Activated T-helper 2 cell treated with anti-CD3 and anti-CD28 coated beads, Interferon-gamma antibody, Interleukin-2, Interleukin-4, amounts not matched to agents 10 μg/mL and 5 μg/mL and 100 μg/mL, durations not matched to agents 14 hours and 24 hours and 36 hours (primary cell): ENCODE results near the gene KCNK4. TPM values are rescaled to one million over a fixed set of nuclear protein-coding genes. Genes with fewer than 3 reads are reported as not detected.

Source experiments
- DNase-seq: peaks from one replicate; pipeline ENCODE4 v3.0.0; 2021; ENCODE audit warnings: low spot score
- H3K27ac Mint-ChIP-seq: one replicate; pipeline ENCODE4 v1.8.0; 2021; ENCODE audit warnings: mixed read lengths
- H3K27me3 Mint-ChIP-seq: one replicate; pipeline ENCODE4 v1.8.0; 2021; ENCODE audit warnings: low read depth, mixed read lengths
- H3K36me3 Mint-ChIP-seq: one replicate; pipeline ENCODE4 v1.8.0; 2021; ENCODE audit warnings: low read depth, mixed read lengths
- H3K4me1 Mint-ChIP-seq: one replicate; pipeline ENCODE4 v1.8.0; 2021; ENCODE audit warnings: low read depth, mixed read lengths
- H3K4me3 Mint-ChIP-seq: one replicate; pipeline ENCODE4 v1.8.0; 2021; ENCODE audit warnings: low read depth, mild to moderate bottlenecking, moderate library complexity, mixed read lengths
- H3K9me3 Mint-ChIP-seq: one replicate; pipeline ENCODE4 v1.8.0; 2021; ENCODE audit warnings: mixed read lengths
- intact Hi-C: fragments of 100-400 bp; cut with micrococcal nuclease; formaldehyde crosslinking; loops from one replicate; pipeline ENCODE4 v1.15.1; 2023
- total RNA-seq: library from RNA; stranded (reverse); gene quantifications from 2 replicates; pipeline ENCODE4 v1.2.3, GENCODE V29; 2022

Gene KCNK4
- total RNA-seq, 1 donor from 2014 or later = not detected

GRCh38 chr11:64340671-64341335 is 49.7 kb downstream of the KCNK4 start:
- H3K27me3 Mint-ChIP-seq = no peaks in the 10 kb centered on the region
- peaks cover 26% of the 10 kb centered on the region for H3K4me1 Mint-ChIP-seq
- peak; percentile 73 for DNase-seq
- H3K36me3 Mint-ChIP-seq = peaks cover 42% of the 10 kb centered on the region
- H3K9me3 Mint-ChIP-seq = no peaks in the 10 kb centered on the region
- intact Hi-C loops = loop anchor here (2.0 to 5.0 kb wide), 2 partner anchors 18 to 34 kb away; partner anchors contain the start of genes ESRRA and RPS6KA4
- H3K4me3 Mint-ChIP-seq = peak overlapping the region; percentile 92
- H3K27ac Mint-ChIP-seq = peak overlapping the region; percentile 96

- H3K27me3 Mint-ChIP-seq = no peaks in the 10 kb centered on the region
- peak overlapping the region; percentile 92 for H3K4me3 Mint-ChIP-seq
- intact Hi-C loops = loop anchor here (2.0 to 5.0 kb wide), 2 partner anchors 17 to 34 kb away; partner anchors contain the start of genes ESRRA and RPS6KA4
- no peak overlapping the region for H3K27ac Mint-ChIP-seq
- peaks cover 45% of the 10 kb centered on the region for H3K36me3 Mint-ChIP-seq
- H3K4me1 Mint-ChIP-seq = peaks cover 26% of the 10 kb centered on the region
- H3K9me3 Mint-ChIP-seq = no peaks in the 10 kb centered on the region
- no peak for DNase-seq
Measured at GRCh38 chr11:64341429-64341828, 50.3 kb downstream of the KCNK4 start.

- intact Hi-C loops = loop anchor here (2.0 to 5.0 kb wide), 2 partner anchors 17 to 35 kb away; partner anchors contain the start of genes ESRRA and RPS6KA4
- DNase-seq = peak; percentile 91
- Mint-ChIP-seq H3K27ac (no peak overlapping the region), H3K27me3 (no peaks in the 10 kb centered on the region), H3K4me3 (peak overlapping the region; percentile 26), H3K9me3 (no peaks in the 10 kb centered on the region), H3K36me3 (peaks cover 48% of the 10 kb centered on the region), H3K4me1 (peaks cover 26% of the 10 kb centered on the region)
Measured at GRCh38 chr11:64341851-64342791, 51.0 kb downstream of the KCNK4 start.

- peaks cover 22% of the 10 kb centered on the region for H3K4me1 Mint-ChIP-seq
Measured at GRCh38 chr11:64342869-64343745, 52.0 kb downstream of the KCNK4 start.

GRCh38 chr11:64343767-64344559 is 52.9 kb downstream of the KCNK4 start:
- H3K9me3 Mint-ChIP-seq = no peaks in the 10 kb centered on the region
- no peak for DNase-seq
- intact Hi-C loops = loop anchor here (5.0 kb wide), 1 partner anchor 37 kb away; the partner anchor contains the start of gene ESRRA
- H3K36me3 Mint-ChIP-seq = peaks cover 47% of the 10 kb centered on the region
- H3K27me3 Mint-ChIP-seq = no peaks in the 10 kb centered on the region
- H3K4me1 Mint-ChIP-seq = peaks cover 17% of the 10 kb centered on the region
- H3K27ac Mint-ChIP-seq = no peak overlapping the region
- H3K4me3 Mint-ChIP-seq = no peak overlapping the region

More at GRCh38 chr11:64342869-64343745, 52.0 kb downstream of the KCNK4 start:
- Mint-ChIP-seq H3K27ac (no peak overlapping the region), H3K9me3 (no peaks in the 10 kb centered on the region), H3K36me3 (peaks cover 45% of the 10 kb centered on the region), H3K4me3 (no peak overlapping the region), H3K27me3 (no peaks in the 10 kb centered on the region)
- intact Hi-C loops = loop anchor here (5.0 kb wide), 1 partner anchor 36 kb away; the partner anchor contains the start of gene ESRRA
- DNase-seq = no peak

GRCh38 chr11:64344787-64345186 is 53.7 kb downstream of the KCNK4 start:
- H3K4me3 Mint-ChIP-seq = no peak overlapping the region
- peaks cover 9% of the 10 kb centered on the region for H3K4me1 Mint-ChIP-seq
- intact Hi-C loops = loop anchor here (5.0 kb wide), 1 partner anchor 37 kb away; the partner anchor contains the start of gene ESRRA
- H3K27ac Mint-ChIP-seq = no peak overlapping the region
- H3K36me3 Mint-ChIP-seq = peaks cover 44% of the 10 kb centered on the region
- no peak for DNase-seq
- H3K9me3 Mint-ChIP-seq = no peaks in the 10 kb centered on the region
- no peaks in the 10 kb centered on the region for H3K27me3 Mint-ChIP-seq

DNA sequence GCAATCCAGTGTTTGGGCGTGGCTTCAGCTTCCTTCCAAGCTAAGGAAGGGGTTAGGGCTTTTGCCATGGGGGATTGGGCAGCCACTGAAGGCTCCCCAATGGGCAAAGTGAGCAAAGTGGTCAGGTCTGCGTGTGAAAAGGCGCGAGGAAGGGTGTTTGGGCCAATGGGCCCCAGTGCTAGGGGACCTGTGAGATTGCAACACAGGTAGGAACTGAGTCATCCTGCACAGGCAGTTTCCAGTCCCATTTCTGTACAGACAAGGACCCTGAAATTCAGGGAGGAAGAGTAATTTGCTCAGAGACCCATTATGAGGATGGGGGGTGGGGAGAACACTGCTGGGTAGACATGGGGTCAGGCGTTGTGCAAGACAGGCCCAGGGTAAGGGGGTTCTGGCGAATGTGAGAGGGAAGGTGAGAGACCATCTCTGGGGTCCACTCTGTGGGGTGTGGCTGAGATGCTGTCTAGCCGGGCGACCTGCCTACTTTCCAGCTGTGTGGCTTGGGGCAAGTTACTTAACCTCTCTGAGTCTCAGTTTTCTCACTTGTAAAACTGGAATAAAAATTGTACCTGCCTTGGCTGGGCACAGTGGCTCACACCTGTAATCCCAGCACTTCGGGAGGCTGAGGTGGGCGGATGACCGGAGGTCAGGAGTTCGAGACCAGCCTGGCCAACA is 56.2 kb downstream of the KCNK4 start:
- no peak overlapping the region for H3K27ac Mint-ChIP-seq
- intact Hi-C loops = no loop called here

GRCh38 chr11:64348383-64349024 is 57.4 kb downstream of the KCNK4 start:
- intact Hi-C loops = no loop called here
- no peaks in the 10 kb centered on the region for H3K27me3 Mint-ChIP-seq

More for the DNA sequence above, 56.2 kb downstream of the KCNK4 start:
- no peaks in the 10 kb centered on the region for H3K4me1 Mint-ChIP-seq
- peaks cover 39% of the 10 kb centered on the region for H3K36me3 Mint-ChIP-seq
- no peak for DNase-seq
- no peak overlapping the region for H3K4me3 Mint-ChIP-seq
- H3K27me3 Mint-ChIP-seq = no peaks in the 10 kb centered on the region
- H3K9me3 Mint-ChIP-seq = no peaks in the 10 kb centered on the region

DNA sequence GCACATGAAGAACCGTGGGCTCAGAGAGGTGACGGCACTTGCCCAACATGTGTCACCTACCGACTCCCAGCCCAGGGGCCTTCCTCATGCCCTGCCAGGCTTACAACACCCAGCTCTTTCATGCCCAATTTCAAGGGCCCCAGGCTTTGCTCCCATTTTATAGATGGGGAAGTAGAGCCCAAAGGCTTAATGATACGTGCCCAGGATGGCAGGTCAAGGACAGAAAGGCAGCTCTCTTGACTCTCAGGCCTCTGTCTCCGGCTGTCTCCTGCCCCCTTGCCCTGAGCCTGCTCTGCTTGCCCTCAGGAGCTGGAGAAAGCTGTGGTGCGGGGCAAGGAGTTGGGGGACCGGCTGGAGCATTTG is 57.9 kb downstream of the KCNK4 start:
- DNase-seq = no peak
- no peak overlapping the region for H3K27ac Mint-ChIP-seq
- H3K4me3 Mint-ChIP-seq = no peak overlapping the region
- no peaks in the 10 kb centered on the region for H3K4me1 Mint-ChIP-seq
- no peaks in the 10 kb centered on the region for H3K27me3 Mint-ChIP-seq
- H3K9me3 Mint-ChIP-seq = no peaks in the 10 kb centered on the region
- H3K36me3 Mint-ChIP-seq = peaks cover 32% of the 10 kb centered on the region
- intact Hi-C loops = no loop called here

More at GRCh38 chr11:64348383-64349024, 57.4 kb downstream of the KCNK4 start:
- no peak for DNase-seq
- H3K27ac Mint-ChIP-seq = no peak overlapping the region
- H3K36me3 Mint-ChIP-seq = peaks cover 32% of the 10 kb centered on the region
- no peaks in the 10 kb centered on the region for H3K4me1 Mint-ChIP-seq
- H3K4me3 Mint-ChIP-seq = no peak overlapping the region
- no peaks in the 10 kb centered on the region for H3K9me3 Mint-ChIP-seq

DNA sequence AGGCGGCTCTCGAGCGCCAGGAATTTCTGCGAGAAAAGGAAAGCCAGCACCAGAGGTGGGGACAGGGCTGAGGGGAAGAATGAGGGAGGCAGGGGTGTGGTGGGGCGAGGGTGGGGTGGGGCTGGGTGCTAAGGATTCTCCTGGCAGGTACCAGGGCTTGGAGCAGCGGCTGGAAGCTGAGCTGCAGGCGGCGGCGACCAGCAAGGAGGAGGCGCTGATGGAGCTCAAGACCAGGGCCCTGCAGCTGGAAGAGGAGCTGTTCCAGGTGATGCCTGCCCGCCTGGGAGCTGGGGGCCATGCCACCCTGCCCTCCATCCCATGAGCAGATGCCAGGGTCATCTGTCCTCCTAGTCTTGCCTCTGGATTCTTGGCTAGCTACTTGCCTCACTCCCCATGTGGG is 58.3 kb downstream of the KCNK4 start:
- Mint-ChIP-seq H3K36me3 (peaks cover 32% of the 10 kb centered on the region), H3K27me3 (no peaks in the 10 kb centered on the region), H3K9me3 (no peaks in the 10 kb centered on the region), H3K4me3 (no peak overlapping the region), H3K4me1 (no peaks in the 10 kb centered on the region), H3K27ac (no peak overlapping the region)
- no peak for DNase-seq
- intact Hi-C loops = no loop called here
